Activated T-cell treated with anti-CD3 and anti-CD28 coated beads, Interleukin-2, amount 50 U/mL, for 1 hour (primary cell): ENCODE results near the gene CCL2.

ENCODE experiments used
- DNase-seq: peaks from one replicate; pipeline ENCODE4 v3.0.0-alpha.2; 2020

CCL2 gene

GRCh38 chr17:34242587-34243363, 12.3 kb upstream of the CCL2 start:
- no peak for DNase-seq

GRCh38 chr17:34243364-34244320, 11.4 kb upstream of the CCL2 start:
- no peak for DNase-seq

GRCh38 chr17:34245351-34245905, 9.7 kb upstream of the CCL2 start:
- DNase-seq = no peak

- DNase-seq = no peak
These were observed 8.6 kb upstream of the CCL2 start for GRCh38 chr17:34246446-34246845.

- DNase-seq = no peak
These were observed 8.2 kb upstream of the CCL2 start for GRCh38 chr17:34246881-34247280.

- no peak for DNase-seq
These were observed 6.5 kb upstream of the CCL2 start for GRCh38 chr17:34248511-34249024.

GRCh38 chr17:34249061-34249460, 6.0 kb upstream of the CCL2 start:
- no peak for DNase-seq

GRCh38 chr17:34249478-34249877, 5.6 kb upstream of the CCL2 start:
- no peak for DNase-seq

- no peak for DNase-seq
These were observed 3.9 kb upstream of the CCL2 start for GRCh38 chr17:34251186-34251585.

- DNase-seq = no peak
These were observed 3.0 kb upstream of the CCL2 start for GRCh38 chr17:34252095-34252443.

GRCh38 chr17:34252444-34253138, 2.5 kb upstream of the CCL2 start:
- DNase-seq = no peak

GRCh38 chr17:34253139-34253525, 2.0 kb upstream of the CCL2 start:
- DNase-seq = no peak

GRCh38 chr17:34254146-34254545, 939 bp upstream of the CCL2 start:
- no peak for DNase-seq

- no peak for DNase-seq
These were observed 272 bp downstream of the CCL2 start for GRCh38 chr17:34255381-34255732.

GRCh38 chr17:34255841-34256240, 756 bp downstream of the CCL2 start:
- DNase-seq = no peak

- no peak for DNase-seq
These were observed 2.4 kb downstream of the CCL2 start for GRCh38 chr17:34257299-34257985.

- DNase-seq = no peak
These were observed 2.9 kb downstream of the CCL2 start for GRCh38 chr17:34257986-34258326.

GRCh38 chr17:34259146-34259545, 4.1 kb downstream of the CCL2 start:
- DNase-seq = no peak

- DNase-seq = no peak
These were observed 5.8 kb downstream of the CCL2 start for GRCh38 chr17:34260861-34261260.

- no peak for DNase-seq
These were observed 6.7 kb downstream of the CCL2 start for GRCh38 chr17:34261568-34262337.

- no peak for DNase-seq
These were observed 10.6 kb downstream of the CCL2 start for GRCh38 chr17:34265711-34266110.

GRCh38 chr17:34269969-34270368, 14.9 kb downstream of the CCL2 start, which contains the start of gene CCL7:
Gene CCL7, plus strand, starts transcription at chr17:34270221. Its CDS starts 70 bp downstream, at chr17:34270291.
- DNase-seq = no peak
